Glomerular endothelial cell (primary cell): ENCODE results near the gene EOMES. TPM values are rescaled to one million over a fixed set of nuclear protein-coding genes. Genes with fewer than 3 reads are reported as not detected.
"Not testable (repeated sequence)": the region's sequence is repeated elsewhere in the genome, so short reads cannot be mapped to it uniquely, and the experiment has no call there.

Source experiments
- DNase-seq: peaks from one replicate; pipeline ENCODE4 v3.0.0-alpha.2; 2011; ENCODE audit warnings: low read depth, low spot score; ENCODE audit errors: extremely low read depth
- total RNA-seq: library from RNA; depleted of rRNA; stranded (reverse); fragments of >200 nt; gene quantifications from 2 replicates; pipeline ENCODE4 v1.2.3, GENCODE V29; 2015

Gene EOMES
- not detected in 2 replicates for total RNA-seq

DNA sequence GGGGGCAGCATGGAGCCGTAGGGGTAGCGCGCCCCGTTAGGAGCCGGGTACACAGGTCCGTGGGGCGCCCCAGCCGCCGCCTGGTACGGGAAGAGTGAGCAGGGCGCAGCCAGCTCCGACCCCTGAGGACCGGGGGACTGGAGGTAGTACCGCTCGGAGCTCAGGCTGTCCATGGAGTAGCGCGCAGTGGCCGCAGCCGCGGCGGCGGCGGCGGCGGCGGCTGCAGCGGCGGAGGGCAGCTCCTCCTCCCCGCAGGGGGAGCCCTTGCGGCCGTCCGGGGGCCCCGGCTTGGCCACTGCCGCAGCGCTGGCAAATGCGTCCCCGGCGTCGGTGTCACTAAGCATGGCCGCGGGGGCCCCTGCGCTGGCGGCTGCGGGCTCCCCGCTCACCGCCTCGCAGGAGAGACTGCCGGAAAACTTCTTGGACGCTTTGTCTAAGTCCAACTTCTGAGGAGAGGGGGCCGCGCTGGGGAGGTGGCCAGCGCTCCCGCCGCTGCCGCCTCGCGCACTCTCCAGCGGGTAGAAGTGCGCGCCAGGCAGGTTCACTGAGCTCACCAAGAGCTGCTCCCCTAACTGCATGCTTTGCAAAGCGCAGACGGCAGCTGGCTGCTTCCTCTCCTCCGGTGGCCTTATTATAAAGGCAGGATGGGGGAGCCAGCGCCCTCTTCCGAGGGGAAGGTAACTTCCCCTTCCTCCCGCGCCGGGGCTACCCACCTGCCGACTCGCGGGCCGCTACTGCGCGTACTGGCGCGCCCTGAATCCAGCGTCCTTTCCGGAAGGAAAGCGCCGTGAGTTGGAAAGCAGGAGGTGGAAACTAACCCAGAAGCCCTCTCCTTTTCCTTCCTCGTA lies at the start of gene EOMES:
TSS of gene EOMES (minus strand) at position 607 of the 848 bp plus-strand sequence. CDS start at position 578, 29 bp downstream.
- no peak for DNase-seq

DNA sequence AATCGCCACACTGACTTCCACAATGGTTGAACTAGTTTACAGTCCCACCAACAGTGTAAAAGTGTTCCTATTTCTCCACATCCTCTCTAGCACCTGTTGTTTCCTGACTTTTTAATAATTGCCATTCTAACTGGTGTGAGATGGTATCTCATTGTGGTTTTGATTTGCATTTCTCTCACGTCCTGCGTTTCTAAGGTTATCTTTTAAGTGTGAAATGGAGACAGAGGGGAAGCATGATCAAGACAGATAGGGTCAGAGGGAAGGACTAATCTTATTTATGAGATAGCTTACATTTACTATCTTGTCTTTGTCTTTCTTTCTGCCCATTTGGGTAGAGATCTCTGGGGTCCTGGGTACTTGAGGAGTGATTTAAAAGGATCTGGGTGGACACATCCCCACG lies 48.3 kb upstream of the EOMES start:
- not testable (repeated sequence) for DNase-seq

GRCh38 chr3:27767000-27767399 lies 44.9 kb upstream of the EOMES start:
- DNase-seq = no peak

GRCh38 chr3:27758083-27758482 lies 36.0 kb upstream of the EOMES start:
- DNase-seq = no peak

- no peak for DNase-seq
Observed at GRCh38 chr3:27756877-27757276, 34.8 kb upstream of the EOMES start.

DNA sequence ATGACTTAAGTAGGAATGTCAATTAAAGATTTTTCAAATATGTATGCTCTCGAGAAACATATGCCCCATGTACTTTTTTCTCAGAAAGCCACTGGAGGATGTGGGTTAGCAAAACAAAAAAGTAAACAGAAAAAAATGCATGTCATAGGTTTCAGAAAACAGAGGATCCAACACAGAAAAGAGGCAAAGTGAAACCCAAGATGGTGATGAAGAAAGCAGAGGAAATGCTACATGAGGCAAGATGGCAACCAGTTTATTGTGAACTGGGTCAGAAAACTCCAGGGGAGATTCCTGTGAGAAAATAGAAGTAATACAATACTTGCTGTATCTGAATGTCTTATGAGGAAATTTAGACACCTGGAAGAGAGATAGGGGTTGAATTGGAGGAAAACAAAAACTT lies 30.8 kb upstream of the EOMES start:
- DNase-seq = no peak

- no peak for DNase-seq
Observed at GRCh38 chr3:27749643-27750042, 27.5 kb upstream of the EOMES start.

DNA sequence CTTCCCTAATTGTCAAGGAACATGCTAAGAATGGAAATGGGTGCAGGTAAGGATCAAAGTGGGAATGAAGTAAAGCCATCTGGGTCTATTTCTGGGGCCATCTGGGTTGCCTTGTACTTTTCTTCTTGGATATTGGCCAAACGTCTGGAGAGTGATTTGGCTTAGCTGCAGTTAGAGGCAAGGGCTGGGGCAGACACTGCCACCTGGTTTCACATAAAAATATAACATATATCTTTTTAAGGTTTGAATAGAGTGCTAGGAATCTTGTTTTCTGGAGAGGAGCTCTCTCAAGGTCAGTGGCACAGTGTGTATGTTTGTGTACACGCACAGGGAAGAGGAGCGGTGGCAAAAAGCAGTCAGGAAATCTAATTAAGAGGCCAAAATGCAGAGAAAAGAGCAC lies 24.7 kb upstream of the EOMES start:
- no peak for DNase-seq

- DNase-seq = no peak
Observed at GRCh38 chr3:27740854-27741253, 18.7 kb upstream of the EOMES start.

DNA sequence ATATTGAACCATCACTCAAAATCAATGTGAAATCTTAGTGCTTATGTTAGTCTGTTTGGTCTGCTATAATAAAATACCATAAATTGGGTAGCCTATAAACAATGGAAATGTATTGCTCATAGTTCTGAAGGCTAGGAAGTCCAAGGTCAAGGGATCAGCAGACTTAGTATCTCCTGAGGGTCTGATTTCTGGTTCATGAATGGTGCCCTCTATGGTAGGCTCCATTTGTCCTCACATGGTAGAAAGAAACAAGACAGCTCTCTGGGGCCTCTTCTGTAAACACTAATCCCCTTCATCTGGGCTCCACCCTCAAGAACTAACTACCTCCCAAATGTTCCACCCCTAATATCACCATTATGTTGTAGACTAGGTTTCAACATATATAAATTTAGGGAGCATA lies 15.0 kb upstream of the EOMES start:
- no peak for DNase-seq

DNA sequence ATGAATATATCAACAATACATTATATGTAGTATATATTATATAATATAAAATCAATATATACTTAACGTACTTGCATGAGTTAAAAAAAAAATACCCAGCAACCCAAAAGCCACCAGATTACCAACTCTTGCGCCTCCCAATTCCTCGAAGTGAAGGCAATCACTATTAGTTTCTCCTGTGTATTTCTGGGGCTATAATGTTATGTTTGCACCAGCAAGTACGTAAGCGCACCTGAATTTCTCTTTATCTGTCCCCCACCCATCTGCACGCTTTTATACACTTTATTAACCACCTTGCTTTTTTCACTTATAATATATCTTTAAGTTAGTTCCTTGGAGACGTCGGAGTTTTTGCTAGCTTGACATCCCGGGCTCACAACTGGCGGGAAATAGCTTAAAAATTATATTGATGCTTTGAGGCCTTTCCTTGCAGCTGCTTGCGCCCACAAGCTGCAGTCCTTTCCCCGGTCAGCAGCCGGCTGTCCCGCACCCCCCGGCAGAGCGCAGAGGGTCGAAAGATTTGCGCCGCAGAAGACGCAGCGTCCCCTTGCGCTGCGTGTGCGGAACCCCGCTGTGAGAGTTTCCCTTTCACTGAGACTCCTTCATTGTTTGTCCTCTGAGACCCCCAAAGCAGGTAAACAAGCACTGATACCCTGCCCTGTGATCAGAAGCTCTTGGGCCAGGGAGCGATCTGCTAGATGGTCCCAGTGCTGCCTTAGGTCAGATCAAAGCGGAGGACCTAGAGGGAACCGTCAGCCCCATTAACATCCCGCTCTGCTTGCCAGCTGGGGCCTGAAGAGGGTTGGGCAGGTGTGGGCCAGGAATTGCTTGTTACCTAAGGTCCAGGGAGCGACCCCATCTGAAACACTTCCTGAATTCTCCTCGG lies 8.9 kb upstream of the EOMES start:
- DNase-seq = no peak

DNA sequence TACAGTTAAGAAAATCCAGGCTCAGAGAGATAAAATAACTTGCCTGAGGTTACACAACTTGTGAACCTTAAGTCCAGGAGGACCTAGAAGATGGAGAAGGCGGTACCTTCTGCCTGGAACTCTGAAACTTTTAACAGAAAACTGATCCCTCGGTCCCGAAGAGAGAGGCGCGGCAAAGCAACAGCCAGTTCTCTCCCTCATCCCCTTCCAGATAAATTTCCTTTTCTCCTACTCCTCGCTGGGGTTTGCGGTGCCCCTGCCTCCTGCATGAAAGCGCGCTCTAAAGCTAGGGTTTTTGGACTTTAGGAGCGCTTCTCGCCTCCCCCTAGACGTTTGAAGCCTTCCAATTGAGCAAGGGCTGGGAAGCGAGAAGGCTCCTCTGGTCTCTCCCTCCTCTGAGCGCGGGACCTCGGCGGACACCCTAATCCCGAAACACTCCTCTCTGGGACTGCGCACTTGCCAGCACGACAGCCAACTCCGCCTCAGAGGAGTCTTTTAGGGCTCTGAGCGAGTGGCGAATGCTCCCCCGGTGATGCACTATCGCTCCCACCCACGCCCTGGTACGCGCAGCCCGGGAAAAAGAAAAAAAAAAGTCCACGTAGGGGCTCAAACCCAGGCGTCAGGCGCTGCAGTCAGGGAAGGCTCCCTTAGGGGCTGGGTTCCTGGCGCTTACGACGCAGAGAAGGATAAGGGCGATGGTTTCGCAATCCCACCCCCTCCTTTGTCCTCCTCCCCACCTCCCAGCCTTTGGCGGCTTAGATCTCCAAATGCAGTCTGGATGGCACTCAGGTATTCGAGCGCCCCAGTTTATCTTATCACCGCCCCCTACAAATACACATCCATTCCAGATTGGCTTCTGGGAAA lies 7.9 kb upstream of the EOMES start:
- DNase-seq = no peak

- DNase-seq = no peak
Observed at GRCh38 chr3:27729325-27729724, 7.2 kb upstream of the EOMES start.

DNA sequence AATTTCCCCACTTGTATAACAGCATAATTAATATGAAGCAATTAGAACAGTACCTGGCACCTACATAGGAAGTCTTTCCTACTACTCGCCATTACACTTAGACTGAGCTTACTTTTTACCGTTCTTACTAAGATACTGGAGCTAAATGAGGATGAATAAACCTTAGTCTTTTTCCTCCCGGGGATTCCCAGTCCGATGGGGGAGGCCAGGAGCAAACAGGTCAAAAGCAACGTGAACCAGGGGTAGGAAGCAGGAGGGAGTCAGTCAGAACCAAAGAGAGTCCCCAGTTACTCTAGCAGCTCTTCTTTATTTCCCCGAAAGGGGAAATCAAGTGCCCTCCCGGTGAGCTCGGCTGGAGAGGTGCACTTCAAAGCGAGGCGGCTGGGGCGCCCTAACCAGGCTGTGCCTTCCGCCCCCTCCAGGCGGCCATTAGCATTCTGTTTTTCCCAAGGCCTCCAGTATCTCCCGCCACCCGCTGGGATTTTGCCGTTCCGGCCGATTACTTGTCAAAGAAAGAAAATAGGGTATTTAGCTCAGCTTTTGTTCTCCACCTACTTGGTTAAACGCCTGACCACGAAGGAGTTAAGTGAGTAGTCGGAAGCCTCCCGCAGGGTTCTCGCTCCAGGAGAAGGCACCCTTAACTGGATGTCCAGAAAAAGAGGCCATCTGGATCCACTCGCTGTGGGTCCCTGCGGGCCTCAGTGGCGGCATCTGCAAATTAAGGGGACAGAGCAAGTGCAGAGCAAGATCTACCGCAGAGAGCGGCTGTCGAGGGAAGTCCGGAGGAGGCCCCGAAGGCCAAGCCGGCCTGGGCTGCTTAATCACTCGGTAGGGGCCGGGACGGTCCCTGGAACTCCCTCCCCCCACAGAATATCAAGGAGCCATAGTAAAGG lies 6.3 kb upstream of the EOMES start:
- no peak for DNase-seq

DNA sequence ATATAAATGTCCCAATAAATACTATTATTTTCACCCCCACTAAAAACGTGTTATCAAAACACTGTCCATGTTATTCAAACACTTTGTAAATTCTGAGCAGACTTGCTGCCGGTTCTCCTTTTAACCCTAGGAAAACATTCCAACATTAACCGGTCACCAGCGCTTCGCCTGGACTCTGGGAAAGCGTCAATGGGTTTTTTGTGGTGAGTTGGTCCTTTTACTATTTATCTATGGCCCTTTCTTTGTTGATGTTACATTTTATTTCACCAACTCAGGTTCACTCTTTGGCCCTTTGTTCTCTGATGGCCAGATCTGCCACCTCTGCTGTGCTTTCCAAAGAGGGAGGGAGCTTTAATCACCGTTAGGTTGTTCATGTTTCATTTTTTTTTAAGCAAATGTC lies 4.1 kb upstream of the EOMES start:
- no peak for DNase-seq

DNA sequence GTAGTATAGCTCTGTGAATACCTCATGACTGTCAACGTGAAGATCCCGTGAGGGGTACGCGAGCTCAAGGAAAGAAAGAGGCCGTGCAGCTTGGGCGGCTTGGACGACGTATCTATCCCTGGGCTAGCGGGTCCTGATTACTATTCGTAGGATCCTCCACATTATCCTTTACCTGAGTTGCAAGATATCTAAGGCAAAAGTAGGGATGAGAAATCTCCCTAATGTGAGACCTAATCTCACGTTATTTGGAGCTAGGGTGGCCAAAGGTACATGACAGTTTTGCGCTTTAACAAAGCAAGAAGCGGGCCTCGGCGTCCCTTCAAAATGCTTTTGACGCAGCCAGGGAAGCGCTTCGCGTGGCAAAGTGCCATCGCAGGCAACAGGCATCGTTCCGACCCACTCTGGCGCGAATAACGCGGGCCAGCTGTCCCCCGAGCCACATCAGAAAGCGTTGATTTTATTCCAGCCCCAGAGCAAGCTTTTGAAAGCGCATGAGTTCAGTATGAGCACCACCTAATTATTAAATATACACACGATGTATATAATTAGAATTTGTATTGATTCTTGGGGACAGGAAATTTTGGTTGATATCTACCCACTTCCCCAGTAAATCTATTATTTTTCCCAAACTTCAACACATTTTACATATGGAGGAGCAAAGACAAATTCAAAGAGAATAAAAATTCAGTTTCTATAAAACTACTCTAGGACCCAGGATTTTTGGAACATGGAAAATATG lies 2.5 kb upstream of the EOMES start:
- no peak for DNase-seq

DNA sequence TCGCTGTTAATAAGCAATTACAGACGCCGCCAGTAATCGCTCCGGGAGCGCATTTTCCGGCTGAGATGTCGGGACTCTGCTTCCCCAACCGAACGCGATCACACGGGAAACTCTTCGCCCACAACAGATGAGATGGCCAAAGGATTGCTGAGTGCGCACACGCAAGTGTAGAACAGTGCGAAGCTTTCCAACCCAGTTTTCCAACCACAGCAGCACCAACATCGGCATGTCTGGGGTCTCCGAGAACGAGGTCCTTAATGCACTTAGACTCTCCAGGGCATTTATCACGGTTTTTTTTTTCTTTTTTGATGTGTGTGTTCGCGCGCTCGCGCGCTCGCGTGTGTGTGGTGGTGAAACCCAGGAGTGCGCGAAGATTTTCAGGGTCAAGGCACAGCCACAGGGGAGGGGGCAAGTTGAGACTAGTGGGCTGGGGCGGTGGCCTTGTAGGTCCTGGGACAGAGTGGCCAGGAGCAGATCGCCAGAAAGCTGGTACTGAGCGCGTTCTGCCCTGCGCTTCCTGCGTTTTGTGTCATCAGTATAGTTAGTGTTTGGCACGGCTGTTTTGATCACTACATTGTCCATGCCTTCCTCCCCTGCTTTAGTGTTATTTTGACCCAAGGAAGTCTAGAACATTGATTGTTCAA lies 1.8 kb upstream of the EOMES start:
- DNase-seq = no peak

DNA sequence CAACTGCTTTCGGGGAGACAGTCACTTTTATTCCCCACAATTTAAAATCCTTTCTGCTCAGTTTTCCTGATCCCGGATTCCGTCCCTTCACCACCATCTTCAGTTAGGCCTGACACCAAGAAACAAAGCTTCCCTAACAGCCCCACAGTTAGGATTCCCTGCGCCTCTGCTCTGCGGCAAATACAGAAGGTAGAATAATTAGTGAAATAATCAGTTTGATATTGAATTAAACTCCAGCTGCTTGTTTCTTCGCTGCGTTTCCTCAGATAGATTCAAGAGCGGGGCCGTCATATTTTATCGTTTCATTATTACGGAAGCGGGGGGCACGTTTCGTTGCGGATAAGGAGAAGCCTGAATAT lies 1.3 kb upstream of the EOMES start:
- no peak for DNase-seq

- DNase-seq = no peak
Observed at GRCh38 chr3:27723001-27723445, 900 bp upstream of the EOMES start.
